Common myeloid progenitor, CD34-positive (primary cell): ENCODE measurements around the gene MT1HL1.

Experiments
- CTCF ChIA-PET: fragments of 350-600 bp; sonication (Branson Sonifier 250); formaldehyde crosslinking; loops from one replicate; lab custom pipeline; 2021; ENCODE audit warnings: antibody characterized with exemption; lab: Charles Lee
- POLR2A ChIA-PET: fragments of 350-600 bp; sonication (Branson Sonifier 250); formaldehyde crosslinking; loops from one replicate; lab custom pipeline; 2021; ENCODE audit warnings: antibody characterized with exemption; lab: Charles Lee
- DNase-seq, 3 donors: peaks; one replicate each; pipeline versions ENCODE4 v3.0.0 to v3.0.0-alpha.2; 2013
- H3K27ac ChIP-seq, 2 experiments: 1 replicate in 1 of 2; 2 replicates in 1 of 2; pipeline ENCODE4 v1.7.0; 2013; ENCODE audit warnings: inconsistent platforms in 2 of 2, low read length in 2 of 2, mild to moderate bottlenecking in 2 of 2, low read depth in 1 of 2, moderate library complexity in 1 of 2; ENCODE audit not compliant: severe bottlenecking in 2 of 2, insufficient read depth in 1 of 2, poor library complexity in 1 of 2
- H3K27me3 ChIP-seq, 5 experiments: replicated peaks in 2 of 5; 1 replicate in 3 of 5; 2 replicates in 2 of 5; pipeline versions ENCODE4 v1.6.1 to v1.7.0; 2013; ENCODE audit warnings: low read length in 4 of 5, mild to moderate bottlenecking in 2 of 5, moderate library complexity in 2 of 5, inconsistent platforms in 1 of 5; ENCODE audit not compliant: insufficient read depth in 5 of 5, control insufficient read depth in 4 of 5
- H3K36me3 ChIP-seq, 4 experiments: 1 replicate in 2 of 4; 2 replicates in 2 of 4; pipeline versions ENCODE4 v1.6.1 to v1.7.0; 2013; ENCODE audit warnings: low read length in 3 of 4, control low read depth in 1 of 4, mild to moderate bottlenecking in 1 of 4; ENCODE audit not compliant: control insufficient read depth in 4 of 4, insufficient read depth in 4 of 4
- H3K4me1 ChIP-seq, 4 experiments: 1 replicate in 3 of 4; 2 replicates in 1 of 4; pipeline versions ENCODE4 v1.6.1 to v1.7.1; 2013; ENCODE audit warnings: low read length in 3 of 4, mild to moderate bottlenecking in 3 of 4, control low read depth in 1 of 4, inconsistent platforms in 1 of 4, moderate library complexity in 1 of 4; ENCODE audit not compliant: control insufficient read depth in 4 of 4, insufficient read depth in 4 of 4; ENCODE audit errors: control extremely low read depth in 1 of 4
- H3K4me3 ChIP-seq, 7 experiments: 1 replicate in 4 of 7; 2 replicates in 3 of 7; pipeline versions ENCODE4 v1.5.1 to v1.7.0; 2013; ENCODE audit warnings: mild to moderate bottlenecking in 7 of 7, low read length in 6 of 7, moderate library complexity in 6 of 7, inconsistent platforms in 2 of 7, low read depth in 2 of 7, control low read depth in 1 of 7; ENCODE audit not compliant: insufficient read depth in 4 of 7, control insufficient read depth in 1 of 7; ENCODE audit errors: extremely low read depth in 1 of 7
- H3K9me3 ChIP-seq, 5 experiments: 1 replicate in 4 of 5; 2 replicates in 1 of 5; pipeline versions ENCODE4 v1.6.1 to v1.7.1; 2013; ENCODE audit warnings: low read length in 4 of 5, mild to moderate bottlenecking in 2 of 5, inconsistent platforms in 1 of 5, low read depth in 1 of 5, moderate library complexity in 1 of 5; ENCODE audit not compliant: control insufficient read depth in 4 of 5, insufficient read depth in 2 of 5; ENCODE audit errors: control extremely low read depth in 1 of 5
- WGBS: methylation state at CpG from one replicate; pipeline ENCODE4 v1.1.5; 2013; ENCODE audit not compliant: insufficient coverage; 5-methylcytosine and 5-hydroxymethylcytosine counted together

Gene MT1HL1

GRCh38 chr1:237033804-237034203, 29.6 kb upstream of the MT1HL1 start:
- no peak for DNase-seq
- WGBS: no CpG with 5 or more reads among the region's 4 CpGs
- Histone ChIP-seq H3K27me3 (peaks cover 2 to 29% (median 7%) of the 10 kb centered on the region in 5 experiments), H3K36me3 (no peaks in the 10 kb centered on the region), H3K4me3 (no peak overlapping the region), H3K9me3 (no peaks in the 10 kb centered on the region), H3K4me1 (no peaks in the 10 kb centered on the region), H3K27ac (no peak overlapping the region)
- ChIA-PET CTCF (no interaction called here), POLR2A (no interaction called here)

- H3K27me3 ChIP-seq: peaks cover 0 to 22% (median 4%) of the 10 kb centered on the region in 5 experiments
- H3K9me3 ChIP-seq: no peaks in the 10 kb centered on the region
- H3K4me3 ChIP-seq: no peak overlapping the region
- no peaks in the 10 kb centered on the region for H3K36me3 ChIP-seq
- 92% methylated on average over 4 of the region's 4 CpGs for WGBS
- H3K27ac ChIP-seq: no peak overlapping the region
- no peak for DNase-seq
- H3K4me1 ChIP-seq: no peaks in the 10 kb centered on the region
- ChIA-PET CTCF (no interaction called here), POLR2A (no interaction called here)
Observed at GRCh38 chr1:237033061-237033460, 28.8 kb upstream of the MT1HL1 start.

GRCh38 chr1:237032029-237032428, 27.8 kb upstream of the MT1HL1 start:
- CTCF ChIA-PET: no interaction called here
- Histone ChIP-seq H3K36me3 (no peaks in the 10 kb centered on the region), H3K4me3 (no peak overlapping the region), H3K27ac (no peak overlapping the region), H3K9me3 (no peaks in the 10 kb centered on the region), H3K4me1 (no peaks in the 10 kb centered on the region), H3K27me3 (peaks cover 0 to 19% (median 4%) of the 10 kb centered on the region in 5 experiments)
- DNase-seq: no peak
- 24% methylated on average over 4 of the region's 7 CpGs for WGBS
- POLR2A ChIA-PET: no interaction called here

- H3K27ac ChIP-seq: no peak overlapping the region
- H3K9me3 ChIP-seq: no peaks in the 10 kb centered on the region
- 82% methylated on average over 4 of the region's 4 CpGs for WGBS
- DNase-seq: no peak
- no peak overlapping the region for H3K4me3 ChIP-seq
- no peaks in the 10 kb centered on the region for H3K36me3 ChIP-seq
- ChIA-PET CTCF (no interaction called here), POLR2A (no interaction called here)
- no peaks in the 10 kb centered on the region for H3K4me1 ChIP-seq
- H3K27me3 ChIP-seq: peaks cover 0 to 19% (median 4%) of the 10 kb centered on the region in 5 experiments
Observed at GRCh38 chr1:237031480-237031879, 27.2 kb upstream of the MT1HL1 start.

GRCh38 chr1:237029850-237030535, 25.8 kb upstream of the MT1HL1 start:
- no peak for DNase-seq
- CTCF ChIA-PET: no interaction called here
- H3K9me3 ChIP-seq: peaks cover 0 to 2% (median 0%) of the 10 kb centered on the region in 5 experiments

GRCh38 chr1:237029240-237029639, 25.0 kb upstream of the MT1HL1 start:
- 0% methylated on average over 1 of the region's 3 CpGs for WGBS
- Histone ChIP-seq H3K27ac (no peak overlapping the region), H3K9me3 (peaks cover 0 to 2% (median 0%) of the 10 kb centered on the region in 5 experiments), H3K36me3 (no peaks in the 10 kb centered on the region), H3K4me3 (no peak overlapping the region), H3K27me3 (peaks cover 0 to 19% (median 2%) of the 10 kb centered on the region in 5 experiments), H3K4me1 (no peaks in the 10 kb centered on the region)
- POLR2A ChIA-PET: no interaction called here
- no peak for DNase-seq
- CTCF ChIA-PET: no interaction called here

More at GRCh38 chr1:237029850-237030535, 25.8 kb upstream of the MT1HL1 start:
- H3K4me1 ChIP-seq: no peaks in the 10 kb centered on the region
- no peak overlapping the region for H3K4me3 ChIP-seq
- peaks cover 0 to 19% (median 4%) of the 10 kb centered on the region in 5 experiments for H3K27me3 ChIP-seq
- H3K27ac ChIP-seq: no peak overlapping the region
- H3K36me3 ChIP-seq: no peaks in the 10 kb centered on the region
- POLR2A ChIA-PET: no interaction called here
- WGBS: 83% methylated on average over 7 of the region's 9 CpGs

GRCh38 chr1:237025358-237026074, 21.3 kb upstream of the MT1HL1 start:
- no peak overlapping the region for H3K27ac ChIP-seq
- no peaks in the 10 kb centered on the region for H3K36me3 ChIP-seq
- no peak overlapping the region for H3K4me3 ChIP-seq
- POLR2A ChIA-PET: no interaction called here
- DNase-seq: no peak
- H3K9me3 ChIP-seq: peaks cover 0 to 2% (median 0%) of the 10 kb centered on the region in 5 experiments
- no peaks in the 10 kb centered on the region for H3K4me1 ChIP-seq
- WGBS: no CpG with 5 or more reads among the region's 10 CpGs
- H3K27me3 ChIP-seq: peaks cover 0 to 1% (median 0%) of the 10 kb centered on the region in 5 experiments
- CTCF ChIA-PET: no interaction called here
